Neural progenitor cell (in vitro differentiated cells): ENCODE results near the gene DNAJC8.

Experiments
- EZH2 ChIP-seq: fragments of 200-600 bp; sonication (generic); IDR thresholded peaks from 2 replicates; pipeline ENCODE4 v1.6.1; 2017; ENCODE audit warnings: antibody characterized with exemption, mild to moderate bottlenecking, moderate library complexity
- EZH2phosphoT487 ChIP-seq: fragments of 200-600 bp; sonication (generic); IDR thresholded peaks from 2 replicates; pipeline ENCODE4 v1.6.1; 2017; ENCODE audit warnings: antibody characterized with exemption
- TF ChIP-seq, protein P1 (sequence below): fragments of 200-600 bp; sonication (generic); IDR thresholded peaks from 2 replicates; pipeline ENCODE4 v1.5.1; 2017; ENCODE audit warnings: antibody characterized with exemption, mild to moderate bottlenecking

- TF ChIP-seq, protein P1, sequence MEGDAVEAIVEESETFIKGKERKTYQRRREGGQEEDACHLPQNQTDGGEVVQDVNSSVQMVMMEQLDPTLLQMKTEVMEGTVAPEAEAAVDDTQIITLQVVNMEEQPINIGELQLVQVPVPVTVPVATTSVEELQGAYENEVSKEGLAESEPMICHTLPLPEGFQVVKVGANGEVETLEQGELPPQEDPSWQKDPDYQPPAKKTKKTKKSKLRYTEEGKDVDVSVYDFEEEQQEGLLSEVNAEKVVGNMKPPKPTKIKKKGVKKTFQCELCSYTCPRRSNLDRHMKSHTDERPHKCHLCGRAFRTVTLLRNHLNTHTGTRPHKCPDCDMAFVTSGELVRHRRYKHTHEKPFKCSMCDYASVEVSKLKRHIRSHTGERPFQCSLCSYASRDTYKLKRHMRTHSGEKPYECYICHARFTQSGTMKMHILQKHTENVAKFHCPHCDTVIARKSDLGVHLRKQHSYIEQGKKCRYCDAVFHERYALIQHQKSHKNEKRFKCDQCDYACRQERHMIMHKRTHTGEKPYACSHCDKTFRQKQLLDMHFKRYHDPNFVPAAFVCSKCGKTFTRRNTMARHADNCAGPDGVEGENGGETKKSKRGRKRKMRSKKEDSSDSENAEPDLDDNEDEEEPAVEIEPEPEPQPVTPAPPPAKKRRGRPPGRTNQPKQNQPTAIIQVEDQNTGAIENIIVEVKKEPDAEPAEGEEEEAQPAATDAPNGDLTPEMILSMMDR: no peak
- TF ChIP-seq EZH2: no peak
- no peak for TF ChIP-seq EZH2phosphoT487
Measured at GRCh38 chr1:28236656-28237322, 4.0 kb upstream of the DNAJC8 start.
